Stimulated activated CD4-positive, alpha-beta T cell treated with anti-CD3 and anti-CD28 coated beads, Interleukin-1b, Interleukin-23, amount 100 ng/mL, for 4 hours (primary cell): ENCODE data around the gene FASTK.

Experiments
- DNase-seq, 2 donors: peaks; one replicate each; pipeline ENCODE4 v3.0.0-alpha.2; 2020; ENCODE audit warnings: low read depth in 2 of 2

Gene FASTK

GRCh38 chr7:151064454-151064853 is 16.2 kb downstream of the FASTK start:
- DNase-seq, result no peak

GRCh38 chr7:151063212-151063561 is 17.4 kb downstream of the FASTK start:
- DNase-seq, result no peak

GRCh38 chr7:151062399-151063211 is 18.0 kb downstream of the FASTK start:
- no peak for DNase-seq

- DNase-seq, result no peak
Observed at GRCh38 chr7:151062111-151062398, 18.6 kb downstream of the FASTK start.

- DNase-seq, result no peak
Observed at GRCh38 chr7:151061213-151062110, 19.1 kb downstream of the FASTK start.

- DNase-seq, result no peak
Observed at GRCh38 chr7:151060416-151061212, 20.0 kb downstream of the FASTK start.

- DNase-seq, result no peak
Observed at GRCh38 chr7:151060113-151060415, 20.5 kb downstream of the FASTK start.

GRCh38 chr7:151059367-151060112 is 21.1 kb downstream of the FASTK start, which contains the start of gene SLC4A2:
SLC4A2 (plus strand) TSS chr7:151059589; CDS start chr7:151061988, 2,399 bp downstream.
- peak; percentile 58 to 69 for DNase-seq

GRCh38 chr7:151058781-151059366 is 21.7 kb downstream of the FASTK start:
- no peak for DNase-seq

- peak; percentile 89 to 94 for DNase-seq
Observed at GRCh38 chr7:151057989-151058780, 22.4 kb downstream of the FASTK start.

GRCh38 chr7:151057506-151057988 is 23.1 kb downstream of the FASTK start, which contains the start of gene CDK5:
CDK5 (minus strand) TSS chr7:151057897; CDS start chr7:151057848, 49 bp downstream.
- no peak for DNase-seq

- no peak for DNase-seq
Observed at GRCh38 chr7:151056666-151057505, 23.7 kb downstream of the FASTK start.

- no peak for DNase-seq
Observed at GRCh38 chr7:151056283-151056665, 24.3 kb downstream of the FASTK start.

GRCh38 chr7:151053751-151054150 is 26.9 kb downstream of the FASTK start:
- no peak for DNase-seq

GRCh38 chr7:151053096-151053495 is 27.5 kb downstream of the FASTK start:
- DNase-seq, result no peak

GRCh38 chr7:151051108-151051507 is 29.5 kb downstream of the FASTK start:
- DNase-seq, result peak in 1 of 2 donors; percentile 49

GRCh38 chr7:151048911-151049463 is 31.6 kb downstream of the FASTK start:
- DNase-seq, result no peak

- no peak for DNase-seq
Observed at GRCh38 chr7:151047976-151048815, 32.4 kb downstream of the FASTK start, which contains the start of gene ASIC3. ASIC3 (plus strand) TSS chr7:151048531; CDS start chr7:151048886, 355 bp downstream.
